Activated CD8-positive, alpha-beta memory T cell treated with anti-CD3 and anti-CD28 coated beads, Interleukin-2, amount 50 U/mL, for 4 hours (primary cell): ENCODE measurements around the gene MSI2.

ENCODE experiments used
- DNase-seq: peaks from one replicate; pipeline ENCODE4 v3.0.0-alpha.2; 2020

MSI2 gene

DNA sequence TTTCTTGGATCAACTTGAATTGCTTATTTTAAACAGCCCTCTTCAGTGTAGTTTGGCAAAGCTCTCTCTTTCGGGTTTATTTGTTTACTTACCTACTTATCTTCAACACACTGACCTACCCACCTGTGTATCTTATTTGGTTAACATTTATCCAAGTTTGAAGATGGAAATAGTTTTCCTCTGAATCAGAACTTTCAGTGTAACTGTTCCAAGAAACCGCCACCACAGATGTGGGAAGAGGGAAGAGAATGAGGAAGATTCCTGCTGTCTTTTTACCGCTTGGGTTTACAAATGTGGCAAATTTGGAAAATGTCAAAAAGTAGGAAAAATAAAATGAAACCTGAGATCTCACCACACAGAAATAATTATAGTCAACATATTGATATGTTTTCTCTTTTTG lies 115.8 kb downstream of the MSI2 start:
- DNase-seq: no peak

DNA sequence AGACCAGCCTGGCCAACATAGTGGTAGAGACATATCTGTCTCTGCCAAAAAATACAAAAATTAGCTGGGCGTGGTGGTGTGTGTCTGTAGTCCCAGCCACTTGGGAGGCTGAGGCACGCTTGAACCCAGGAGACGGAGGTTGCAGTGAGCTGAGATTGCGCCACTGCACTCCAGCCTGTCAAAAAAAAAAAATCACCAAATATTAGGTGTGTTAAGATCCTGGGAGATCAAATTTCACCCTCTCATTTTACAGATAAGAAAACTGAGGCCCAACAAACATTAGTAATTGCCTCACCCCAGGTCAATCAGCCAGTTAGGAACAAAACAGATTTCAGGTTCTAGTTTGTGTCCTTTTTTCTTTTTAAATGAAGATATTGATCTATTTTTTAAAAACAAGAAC lies 116.7 kb downstream of the MSI2 start:
- no peak for DNase-seq

DNA sequence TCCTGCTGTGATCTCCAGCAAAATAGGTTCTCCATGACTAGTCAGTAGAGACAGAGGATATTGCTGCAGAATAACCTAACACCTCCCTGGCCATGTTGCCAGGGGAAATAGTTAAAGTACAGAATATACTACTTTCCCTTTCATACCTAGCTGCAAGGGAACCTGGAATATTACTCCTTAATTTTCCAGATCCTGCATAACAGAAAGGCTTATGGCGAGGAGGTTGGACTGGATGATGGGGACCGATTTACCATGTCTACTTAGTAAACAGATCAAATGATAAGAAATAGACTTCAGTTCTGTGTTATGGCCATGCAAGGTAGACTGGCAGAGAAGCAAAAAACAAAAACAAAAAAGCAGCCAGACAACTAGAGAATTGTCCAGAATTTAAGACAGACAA lies 117.4 kb downstream of the MSI2 start:
- DNase-seq: no peak

DNA sequence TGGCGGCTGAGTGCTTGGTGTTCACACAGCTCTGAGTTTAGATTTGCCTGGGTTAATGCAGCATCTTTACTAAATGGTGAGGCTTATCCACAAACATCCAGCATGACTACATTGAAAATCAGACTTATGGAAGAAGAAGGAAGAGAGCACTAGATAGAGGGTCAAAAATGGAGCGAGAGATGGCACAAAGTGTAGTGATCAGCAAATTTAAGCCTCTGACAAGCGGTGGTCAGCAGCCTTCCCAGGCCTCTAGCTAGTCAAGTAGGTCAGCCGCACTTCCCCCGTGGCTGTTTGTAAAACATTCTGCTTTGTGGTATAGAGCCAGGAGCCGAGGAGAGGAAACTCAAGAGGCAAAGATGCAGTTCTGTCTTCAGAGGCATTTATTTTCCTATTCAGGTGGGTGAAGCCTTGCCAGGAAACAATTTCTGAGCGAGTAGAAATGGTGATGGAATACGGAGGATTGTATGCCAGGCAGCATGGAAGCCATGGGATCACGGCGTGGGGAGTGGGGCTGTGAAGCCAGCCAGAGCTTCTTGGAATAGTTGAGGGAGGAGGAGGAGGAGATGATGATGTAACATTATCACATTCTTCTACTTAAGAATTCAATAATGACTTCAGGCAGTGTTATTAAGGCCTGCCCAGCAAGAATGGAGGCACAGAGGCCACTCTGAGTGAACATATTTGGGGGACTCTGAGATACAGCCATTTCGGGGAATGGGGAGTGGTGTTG lies 118.9 kb downstream of the MSI2 start:
- no peak for DNase-seq

DNA sequence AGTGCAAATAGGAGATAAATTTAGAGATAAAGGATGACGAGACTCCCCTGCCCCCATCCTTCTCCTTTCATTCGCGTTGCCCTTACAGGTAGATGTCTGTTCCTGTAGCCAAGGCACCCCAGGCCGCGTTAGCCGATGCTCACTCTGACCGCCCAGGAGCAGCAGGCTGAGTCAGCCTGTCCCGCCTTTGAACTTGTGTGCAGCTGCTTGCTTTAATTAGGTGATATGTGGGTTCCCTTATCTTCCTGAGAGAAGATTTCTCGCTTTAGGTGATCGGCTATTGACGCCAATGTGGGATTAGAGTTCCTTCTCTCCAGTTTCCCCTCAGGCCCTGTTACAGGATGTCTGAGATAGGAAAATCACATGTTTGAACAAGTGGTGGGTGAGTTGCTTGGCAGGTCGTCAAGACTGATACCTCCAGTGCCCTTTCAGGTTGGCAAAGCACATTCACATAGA lies 119.5 kb downstream of the MSI2 start:
- no peak for DNase-seq

DNA sequence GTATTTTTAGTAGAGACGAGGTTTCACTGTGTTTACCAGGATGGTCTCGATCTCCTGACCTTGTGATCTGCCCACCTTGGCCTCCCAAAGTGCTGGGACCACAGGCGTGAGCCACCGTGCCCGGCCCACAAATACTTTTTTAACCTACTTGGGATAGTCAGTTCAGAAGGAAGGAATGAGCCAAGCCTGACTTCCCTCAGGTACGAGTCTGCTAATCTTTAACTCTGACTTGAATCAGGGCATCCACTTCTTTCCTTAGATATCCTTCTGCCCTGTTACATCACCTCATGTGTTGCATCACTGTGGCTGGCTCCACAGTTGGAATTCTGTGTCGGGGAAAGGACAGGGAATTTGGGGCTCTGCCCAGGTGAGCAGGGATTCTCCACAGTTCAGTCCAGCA lies 120.8 kb downstream of the MSI2 start:
- no peak for DNase-seq

GRCh38 chr17:57379237-57379894 lies 123.0 kb downstream of the MSI2 start:
- DNase-seq: no peak

DNA sequence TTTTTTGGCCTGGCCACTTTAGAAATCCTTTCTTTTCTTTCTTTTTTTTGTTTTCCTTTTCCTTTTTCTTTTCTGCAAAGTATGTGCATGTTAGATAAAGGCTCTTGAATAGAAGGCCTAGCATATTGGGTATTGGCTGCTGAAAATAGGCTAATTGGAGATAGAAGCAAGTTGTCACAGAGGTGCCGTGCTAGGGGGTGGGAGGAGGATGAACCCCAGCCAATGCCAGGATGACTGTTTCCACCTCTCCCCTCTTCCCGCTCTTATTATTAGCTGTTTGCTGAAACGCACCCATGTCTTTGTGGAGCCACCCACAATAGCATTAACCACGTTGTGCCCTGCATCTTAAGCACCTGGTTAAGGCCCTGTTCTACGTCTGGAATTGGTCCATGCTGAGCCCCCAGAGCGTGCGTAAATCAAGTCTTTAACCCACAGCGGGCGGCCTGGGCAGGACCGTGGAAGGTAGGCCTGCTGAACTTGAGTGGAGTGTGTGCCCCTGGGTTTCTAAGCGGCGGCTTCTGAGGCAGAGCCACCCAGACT lies 123.6 kb downstream of the MSI2 start:
- DNase-seq: no peak

GRCh38 chr17:57381498-57381897 lies 125.2 kb downstream of the MSI2 start:
- no peak for DNase-seq

GRCh38 chr17:57384219-57384618 lies 127.9 kb downstream of the MSI2 start:
- DNase-seq: no peak

DNA sequence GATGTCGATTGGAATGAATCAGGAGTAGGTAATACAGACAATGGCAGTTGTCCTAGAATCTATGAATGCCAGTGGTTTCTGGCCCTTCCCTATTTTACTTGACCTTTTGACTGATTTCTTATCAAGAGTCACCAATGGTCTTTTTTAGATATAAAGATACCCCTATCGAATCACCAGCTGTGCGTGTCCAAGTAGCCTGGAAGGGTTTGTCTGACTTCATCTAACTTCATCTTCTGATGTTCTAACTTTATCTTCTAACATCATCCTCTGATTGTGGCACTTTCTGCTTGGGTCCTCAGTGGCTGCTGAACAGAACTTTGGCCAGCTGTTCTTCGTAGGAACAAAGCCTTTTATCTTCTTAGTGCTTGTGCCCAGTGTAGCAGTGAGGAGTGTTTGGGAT lies 129.7 kb downstream of the MSI2 start:
- no peak for DNase-seq

DNA sequence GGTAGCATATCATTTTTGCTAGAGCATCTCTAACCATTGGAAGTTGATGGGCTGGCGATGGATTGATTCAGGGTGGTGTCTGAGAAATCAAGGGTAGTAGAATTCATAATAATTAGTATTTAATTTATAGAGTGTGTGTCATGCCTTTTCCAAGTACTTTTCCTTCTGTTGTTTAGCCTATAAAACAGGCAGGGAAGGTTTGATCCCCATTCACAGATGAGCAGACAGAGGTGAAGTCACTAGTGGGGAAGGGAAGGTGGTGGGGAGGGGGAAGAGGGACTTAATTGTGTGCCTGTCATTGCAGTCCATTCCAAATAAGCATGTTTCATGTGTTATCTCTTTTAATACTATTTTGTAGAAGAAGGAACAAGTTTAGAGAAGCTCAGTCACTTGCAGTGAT lies 131.3 kb downstream of the MSI2 start:
- no peak for DNase-seq

DNA sequence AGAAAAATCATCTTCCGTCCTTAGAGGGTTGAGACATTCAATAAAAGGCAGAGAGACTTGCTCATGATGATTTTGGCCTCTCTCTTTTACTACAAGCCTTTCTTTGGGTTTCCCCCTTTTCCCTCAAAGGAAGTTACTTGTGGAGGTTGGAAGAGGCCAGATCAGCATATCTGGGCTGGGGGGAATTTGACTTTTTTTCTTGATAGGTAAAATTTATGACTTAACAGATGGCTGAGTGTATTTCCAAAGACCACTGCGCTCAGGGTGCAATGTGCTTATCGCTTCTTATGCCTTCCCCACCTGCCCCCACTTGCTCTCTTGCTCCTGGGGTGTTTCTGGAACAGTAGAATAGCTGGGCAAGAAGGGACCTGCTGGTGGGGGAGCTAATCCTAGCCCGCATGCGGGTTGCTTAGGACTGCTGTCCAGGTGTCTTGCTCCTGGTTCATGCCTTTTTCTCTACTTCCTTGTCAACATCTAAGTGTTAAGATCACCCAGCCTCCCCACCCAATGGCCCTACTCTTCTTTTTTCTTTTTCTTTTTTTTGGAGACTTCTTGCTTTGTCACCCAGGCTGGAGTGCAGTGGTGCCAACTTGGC lies 131.9 kb downstream of the MSI2 start:
- DNase-seq: no peak

DNA sequence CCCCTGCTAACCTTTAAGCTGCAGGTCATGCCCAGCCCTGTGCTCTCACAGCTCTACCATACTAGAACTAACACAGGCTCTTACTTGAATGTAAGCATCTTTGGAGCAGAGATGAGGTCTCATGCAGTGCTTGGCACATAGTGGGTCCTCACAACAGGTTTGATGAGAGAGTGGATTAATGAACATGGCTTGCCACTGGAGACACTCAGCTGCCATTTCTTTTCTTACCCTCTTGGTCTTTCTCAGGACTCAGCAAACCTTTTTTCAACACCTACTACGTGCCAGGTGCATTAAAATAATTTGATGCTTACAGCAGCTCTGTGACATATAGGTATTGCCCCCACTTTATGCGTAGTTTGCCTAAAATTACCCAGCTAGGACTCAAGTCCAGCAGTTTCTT lies 133.2 kb downstream of the MSI2 start:
- no peak for DNase-seq

DNA sequence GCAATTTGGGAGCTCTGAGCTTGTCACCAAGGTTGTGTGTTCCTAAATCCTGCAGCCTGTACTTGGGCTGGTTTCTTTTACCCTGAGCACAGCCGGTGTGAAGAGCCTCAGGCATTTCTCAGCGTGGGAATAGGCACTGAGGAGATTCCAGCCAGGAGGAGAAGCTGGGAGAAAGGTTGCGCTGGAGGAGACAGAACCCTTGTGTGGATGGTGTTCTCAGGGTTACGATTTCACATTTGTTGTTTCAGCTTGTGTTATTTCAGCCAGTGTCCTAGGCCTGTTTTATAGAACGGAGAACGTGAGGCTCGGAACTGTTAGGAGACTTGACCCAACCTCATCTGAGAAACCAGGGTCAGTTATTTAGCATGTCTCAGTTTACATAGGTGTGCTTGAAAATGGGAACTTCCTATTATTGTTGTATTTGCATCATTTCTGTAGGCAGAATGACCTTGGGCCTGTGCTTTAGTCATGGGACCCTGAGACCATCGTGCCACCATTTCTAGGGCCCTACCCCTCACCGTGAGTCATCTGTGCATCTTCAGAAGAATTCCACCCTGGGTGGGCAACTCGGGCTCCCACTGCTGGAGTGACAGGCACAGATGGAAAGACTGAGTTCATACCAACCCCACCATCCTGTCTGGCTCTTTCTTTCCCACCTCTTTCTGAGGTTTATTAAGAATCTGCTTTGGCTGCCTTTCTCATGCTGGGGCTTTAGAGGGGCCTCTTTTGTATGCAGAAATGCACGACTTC lies 134.9 kb downstream of the MSI2 start:
- DNase-seq: no peak

DNA sequence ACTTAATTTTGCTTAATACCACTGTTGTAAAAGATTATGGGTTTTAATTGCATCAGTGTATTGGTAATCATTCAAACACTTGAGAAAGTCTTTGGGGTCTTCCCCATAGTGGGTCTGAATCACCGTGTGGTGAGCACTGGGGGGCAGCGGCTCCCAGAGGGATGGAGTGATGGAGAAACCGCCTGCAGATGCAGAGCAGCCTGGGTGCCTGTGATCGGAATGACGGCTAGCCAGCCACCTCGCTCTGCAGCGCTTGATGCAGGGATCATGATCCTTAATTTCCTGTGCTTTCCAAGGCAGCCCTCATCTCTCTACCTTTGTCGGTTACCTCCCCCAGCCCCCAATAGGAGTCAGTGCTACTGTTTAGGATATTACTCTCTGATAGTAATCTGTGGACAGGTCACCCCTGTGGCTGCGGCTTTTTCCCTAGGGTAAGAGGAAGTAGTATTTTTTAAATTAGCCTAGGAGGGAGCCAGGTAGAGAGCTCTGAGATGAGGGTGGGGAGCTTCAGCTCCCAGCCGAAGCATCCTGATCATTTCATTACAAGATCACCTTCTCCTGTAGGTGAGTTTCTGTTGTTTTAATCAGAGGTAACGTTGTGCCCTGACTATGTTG lies 135.6 kb downstream of the MSI2 start:
- DNase-seq: no peak

GRCh38 chr17:57393368-57393767 lies 137.0 kb downstream of the MSI2 start:
- DNase-seq: no peak

DNA sequence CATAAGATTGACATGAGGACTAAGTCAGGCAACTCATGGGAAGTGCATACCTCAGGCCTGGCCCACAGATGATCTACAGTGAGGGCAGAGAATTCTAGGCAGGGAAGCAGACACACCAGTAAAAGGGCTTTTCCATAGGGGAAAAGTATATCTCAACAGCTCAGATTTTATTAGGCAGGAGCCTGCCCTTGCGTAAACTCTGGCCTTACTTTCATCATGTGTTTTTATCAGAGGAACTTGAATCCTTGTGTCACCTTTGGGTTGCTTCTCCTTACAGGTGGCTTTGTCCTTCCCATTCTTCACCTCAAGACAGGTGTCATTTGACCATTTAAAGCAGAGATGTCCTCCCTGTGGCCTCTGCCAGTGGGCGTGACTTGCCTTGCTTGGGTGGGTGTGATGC lies 138.1 kb downstream of the MSI2 start:
- no peak for DNase-seq

GRCh38 chr17:57395721-57396321 lies 139.5 kb downstream of the MSI2 start:
- DNase-seq: no peak

GRCh38 chr17:57396511-57396921 lies 140.2 kb downstream of the MSI2 start:
- DNase-seq: no peak

DNA sequence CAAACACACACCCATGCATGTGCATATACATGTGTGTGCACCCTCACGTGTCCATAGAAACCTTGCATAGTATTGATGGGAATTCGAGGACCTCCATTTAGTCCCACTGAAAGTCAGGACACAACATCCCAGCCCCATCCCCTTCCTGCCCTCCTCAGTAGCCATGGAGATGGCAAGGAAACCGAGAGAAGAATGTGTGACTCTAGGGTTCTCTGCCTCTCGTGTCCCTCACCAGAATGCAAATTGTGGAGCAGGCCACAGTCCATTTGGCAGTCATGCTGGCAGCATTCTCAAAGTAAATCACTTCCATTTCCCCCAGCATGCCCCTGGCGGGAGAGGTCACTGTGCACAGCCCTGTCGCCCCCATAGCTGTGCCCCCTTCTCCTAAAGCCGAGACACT lies 141.1 kb downstream of the MSI2 start:
- DNase-seq: no peak

- no peak for DNase-seq
Measured at GRCh38 chr17:57399690-57400089, 143.4 kb downstream of the MSI2 start.
